Measurements from ENCODE around the gene EPHB1. TPM values are rescaled to one million over a fixed set of nuclear protein-coding genes. Genes with fewer than 3 reads are reported as not detected.

The EPHB1 gene
- total RNA-seq, 1 donor from 2014 or later: 1.8 TPM

GRCh38 chr3:134793562-134793961 is 1.5 kb upstream of the EPHB1 start:
- Mint-ChIP-seq H3K27ac (no peak overlapping the region), H3K4me1 (ENCODE audit: low read depth) (peaks cover 12% of the 10 kb centered on the region), H3K27me3 (peaks cover 72% of the 10 kb centered on the region), H3K36me3 (ENCODE audit: insufficient read depth) (no peaks in the 10 kb centered on the region), H3K9me3 (ENCODE audit: low read depth) (no peaks in the 10 kb centered on the region), H3K4me3 (ENCODE audit: low read depth) (no peak overlapping the region)
- TF ChIP-seq, protein P1, sequence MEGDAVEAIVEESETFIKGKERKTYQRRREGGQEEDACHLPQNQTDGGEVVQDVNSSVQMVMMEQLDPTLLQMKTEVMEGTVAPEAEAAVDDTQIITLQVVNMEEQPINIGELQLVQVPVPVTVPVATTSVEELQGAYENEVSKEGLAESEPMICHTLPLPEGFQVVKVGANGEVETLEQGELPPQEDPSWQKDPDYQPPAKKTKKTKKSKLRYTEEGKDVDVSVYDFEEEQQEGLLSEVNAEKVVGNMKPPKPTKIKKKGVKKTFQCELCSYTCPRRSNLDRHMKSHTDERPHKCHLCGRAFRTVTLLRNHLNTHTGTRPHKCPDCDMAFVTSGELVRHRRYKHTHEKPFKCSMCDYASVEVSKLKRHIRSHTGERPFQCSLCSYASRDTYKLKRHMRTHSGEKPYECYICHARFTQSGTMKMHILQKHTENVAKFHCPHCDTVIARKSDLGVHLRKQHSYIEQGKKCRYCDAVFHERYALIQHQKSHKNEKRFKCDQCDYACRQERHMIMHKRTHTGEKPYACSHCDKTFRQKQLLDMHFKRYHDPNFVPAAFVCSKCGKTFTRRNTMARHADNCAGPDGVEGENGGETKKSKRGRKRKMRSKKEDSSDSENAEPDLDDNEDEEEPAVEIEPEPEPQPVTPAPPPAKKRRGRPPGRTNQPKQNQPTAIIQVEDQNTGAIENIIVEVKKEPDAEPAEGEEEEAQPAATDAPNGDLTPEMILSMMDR (IDR thresholded peaks at IDR 0.05; ENCODE audit: unreplicated experiment): no peak
- DNase-seq (ENCODE audit: low spot score, unreplicated experiment): no peak

GRCh38 chr3:134794323-134794722 is 737 bp upstream of the EPHB1 start:
- Mint-ChIP-seq H3K36me3 (ENCODE audit: insufficient read depth) (no peaks in the 10 kb centered on the region), H3K4me1 (ENCODE audit: low read depth) (peaks cover 14% of the 10 kb centered on the region), H3K9me3 (ENCODE audit: low read depth) (no peaks in the 10 kb centered on the region), H3K27ac (no peak overlapping the region), H3K27me3 (peaks cover 76% of the 10 kb centered on the region), H3K4me3 (ENCODE audit: low read depth) (no peak overlapping the region)
- TF ChIP-seq, protein P1 (IDR thresholded peaks at IDR 0.05; ENCODE audit: unreplicated experiment): no peak
- DNase-seq (ENCODE audit: low spot score, unreplicated experiment): no peak

- Mint-ChIP-seq H3K27ac (no peak overlapping the region), H3K36me3 (ENCODE audit: insufficient read depth) (no peaks in the 10 kb centered on the region), H3K4me1 (ENCODE audit: low read depth) (peaks cover 17% of the 10 kb centered on the region), H3K4me3 (ENCODE audit: low read depth) (peak overlapping the region; percentile 93), H3K27me3 (peaks cover 73% of the 10 kb centered on the region), H3K9me3 (ENCODE audit: low read depth) (no peaks in the 10 kb centered on the region)
- DNase-seq (ENCODE audit: low spot score, unreplicated experiment): peak; percentile 31
- TF ChIP-seq, protein P1 (IDR thresholded peaks at IDR 0.05; ENCODE audit: unreplicated experiment): no peak
These were observed 753 bp downstream of the EPHB1 start for GRCh38 chr3:134795746-134796280.

DNA sequence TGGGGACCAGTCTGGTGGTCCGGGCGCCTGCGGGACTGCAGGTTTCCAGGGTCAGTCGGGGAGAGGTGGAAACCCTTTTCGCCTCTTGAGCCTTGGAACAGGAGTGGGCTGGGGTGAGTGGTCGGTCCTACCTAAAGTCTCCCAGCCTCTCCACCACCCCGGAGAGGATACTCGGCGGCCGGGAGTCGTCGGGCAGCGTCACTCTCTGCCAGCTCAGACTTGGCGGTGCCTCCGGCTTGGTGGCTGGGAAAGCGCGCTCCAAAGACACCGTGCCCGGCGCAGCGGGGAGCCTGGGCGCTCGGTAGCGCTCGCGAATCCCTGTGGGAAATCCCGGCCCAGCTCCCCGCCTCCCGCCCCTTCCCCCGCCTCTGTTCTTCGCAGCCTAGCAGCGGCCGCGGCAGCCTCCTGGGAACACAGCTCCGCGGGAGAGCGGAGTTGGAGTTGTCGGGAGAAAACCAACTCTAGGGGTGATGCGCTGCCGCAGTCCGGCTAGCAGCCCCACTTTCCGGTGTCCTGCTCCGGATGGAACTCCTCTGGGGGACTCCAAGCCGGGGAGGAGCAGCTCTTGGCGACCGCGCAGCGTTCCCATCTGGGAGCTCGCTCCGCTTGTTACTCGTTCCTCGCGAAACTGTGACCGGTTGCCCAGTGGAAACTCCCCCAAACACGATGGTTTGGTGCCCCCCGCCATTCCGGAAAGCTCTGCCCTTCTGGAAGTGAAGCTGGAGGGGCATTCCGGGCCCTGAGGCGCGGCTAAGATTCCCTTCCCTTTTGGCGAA is 1.4 kb downstream of the EPHB1 start:
- peak overlapping the region; percentile 93 for H3K4me3 Mint-ChIP-seq (ENCODE audit: low read depth)
- H3K27me3 Mint-ChIP-seq: peaks cover 79% of the 10 kb centered on the region
- TF ChIP-seq, protein P1 (IDR thresholded peaks at IDR 0.05; ENCODE audit: unreplicated experiment): no peak

GRCh38 chr3:134797057-134797740 is 2.1 kb downstream of the EPHB1 start:
- Mint-ChIP-seq H3K4me3 (ENCODE audit: low read depth) (peak overlapping the region; percentile 58), H3K9me3 (ENCODE audit: low read depth) (no peaks in the 10 kb centered on the region), H3K4me1 (ENCODE audit: low read depth) (peaks cover 16% of the 10 kb centered on the region), H3K27me3 (peaks cover 80% of the 10 kb centered on the region), H3K27ac (peak overlapping the region; percentile 58), H3K36me3 (ENCODE audit: insufficient read depth) (no peaks in the 10 kb centered on the region)
- TF ChIP-seq, protein P1 (IDR thresholded peaks at IDR 0.05; ENCODE audit: unreplicated experiment): no peak
- DNase-seq (ENCODE audit: low spot score, unreplicated experiment): no peak

More for the DNA sequence above, 1.4 kb downstream of the EPHB1 start:
- H3K9me3 Mint-ChIP-seq (ENCODE audit: low read depth): no peaks in the 10 kb centered on the region
- H3K36me3 Mint-ChIP-seq (ENCODE audit: insufficient read depth): no peaks in the 10 kb centered on the region
- H3K27ac Mint-ChIP-seq: no peak overlapping the region
- H3K4me1 Mint-ChIP-seq (ENCODE audit: low read depth): peaks cover 16% of the 10 kb centered on the region
- DNase-seq (ENCODE audit: low spot score, unreplicated experiment): no peak
